Activated CD4-positive, alpha-beta T cell treated with anti-CD3 and anti-CD28 coated beads, Interleukin-2, Interleukin-4, amounts not matched to agents 100 ng/mL and 50 ng/mL, durations not matched to agents 16 hours and 8 hours (primary cell): ENCODE data around the gene RPL32.

Experiments used
- DNase-seq: peaks from one replicate; pipeline ENCODE4 v3.0.0-alpha.2; 2020; ENCODE audit warnings: low spot score

Gene RPL32

DNA sequence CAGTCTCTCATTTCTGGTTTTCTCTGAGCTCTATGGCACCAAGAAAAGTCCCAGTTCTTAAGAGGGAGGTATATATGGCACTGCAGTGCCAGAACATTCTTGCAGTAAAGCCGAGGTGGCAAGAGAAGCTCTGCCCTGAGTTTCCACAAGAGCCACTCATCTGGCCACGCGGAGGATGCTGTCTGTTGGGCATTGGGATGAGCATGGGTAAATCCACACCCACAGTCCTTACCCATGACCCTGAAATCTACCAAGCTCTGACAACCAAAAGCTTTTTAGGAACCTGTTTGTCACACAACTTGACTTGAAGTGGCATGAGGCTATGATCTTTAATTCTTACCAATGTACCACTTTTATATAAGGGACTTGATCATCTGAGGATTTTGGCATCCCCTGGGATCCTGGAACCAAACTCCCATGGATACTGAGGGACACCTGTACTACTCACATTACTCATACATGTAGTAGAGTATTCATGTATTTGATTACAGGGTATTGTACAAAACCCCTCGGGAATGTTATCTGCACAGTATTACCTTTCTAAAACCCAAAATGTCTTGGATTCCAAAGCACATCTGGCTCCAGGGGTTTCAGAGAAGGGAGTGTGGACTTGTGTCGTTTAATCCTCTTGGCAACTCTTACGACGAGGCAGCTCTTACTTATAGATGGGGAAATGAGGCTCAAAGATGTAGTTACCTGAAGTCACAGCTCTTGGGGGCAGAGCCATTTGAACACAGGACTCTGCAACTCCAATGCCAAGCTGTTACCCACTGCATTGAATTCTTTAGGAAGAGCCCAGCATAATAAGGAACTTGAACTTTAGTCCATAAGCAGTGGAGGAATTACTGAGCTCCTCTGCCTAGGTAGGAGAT lies 8.8 kb downstream of the RPL32 start:
- no peak for DNase-seq

DNA sequence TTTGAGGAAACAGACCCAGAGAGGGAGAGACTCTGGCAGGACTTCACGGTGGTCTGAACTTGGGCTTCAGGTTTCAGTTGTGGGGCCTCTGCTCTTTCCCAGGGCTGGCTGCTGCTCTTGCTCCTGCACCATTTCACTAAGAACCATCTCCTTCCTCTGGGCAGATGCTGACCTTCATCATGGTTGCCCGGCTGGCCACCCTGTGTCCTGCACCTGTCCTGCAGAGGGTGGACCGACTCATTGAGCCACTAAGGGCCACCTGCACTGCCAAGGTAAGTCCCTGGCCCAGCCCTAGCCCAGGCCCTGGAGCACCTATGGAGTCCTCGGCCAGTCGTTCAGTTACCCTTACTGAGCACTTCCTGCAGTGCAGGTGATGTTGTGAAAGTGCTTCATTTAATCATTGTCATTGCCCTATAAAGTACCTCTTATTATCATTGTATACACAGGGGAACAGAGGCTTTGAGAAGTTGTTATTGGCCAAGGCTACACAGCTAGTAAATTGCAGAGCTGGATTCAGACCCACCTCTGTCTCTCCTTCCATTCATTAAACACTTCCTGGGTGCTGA lies 10.0 kb downstream of the RPL32 start:
- no peak for DNase-seq

DNA sequence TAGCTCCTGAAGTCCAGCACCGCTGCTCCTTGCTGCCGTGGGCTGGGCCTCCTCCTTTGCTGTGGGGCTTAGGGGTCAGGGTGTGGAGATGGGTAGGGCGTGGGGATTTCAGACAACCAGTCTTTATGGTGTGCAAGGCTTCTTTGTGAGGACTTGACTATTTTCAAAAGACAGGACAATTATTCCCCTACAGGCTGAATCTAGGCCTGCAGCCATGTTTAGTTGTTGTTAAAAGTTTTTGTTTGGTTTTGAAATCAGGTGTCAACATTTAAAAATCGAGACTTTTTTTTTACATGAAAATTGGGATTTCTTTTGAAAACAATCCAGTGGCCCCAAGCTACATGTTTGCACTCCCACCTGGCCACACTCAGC lies 10.6 kb downstream of the RPL32 start:
- no peak for DNase-seq

DNA sequence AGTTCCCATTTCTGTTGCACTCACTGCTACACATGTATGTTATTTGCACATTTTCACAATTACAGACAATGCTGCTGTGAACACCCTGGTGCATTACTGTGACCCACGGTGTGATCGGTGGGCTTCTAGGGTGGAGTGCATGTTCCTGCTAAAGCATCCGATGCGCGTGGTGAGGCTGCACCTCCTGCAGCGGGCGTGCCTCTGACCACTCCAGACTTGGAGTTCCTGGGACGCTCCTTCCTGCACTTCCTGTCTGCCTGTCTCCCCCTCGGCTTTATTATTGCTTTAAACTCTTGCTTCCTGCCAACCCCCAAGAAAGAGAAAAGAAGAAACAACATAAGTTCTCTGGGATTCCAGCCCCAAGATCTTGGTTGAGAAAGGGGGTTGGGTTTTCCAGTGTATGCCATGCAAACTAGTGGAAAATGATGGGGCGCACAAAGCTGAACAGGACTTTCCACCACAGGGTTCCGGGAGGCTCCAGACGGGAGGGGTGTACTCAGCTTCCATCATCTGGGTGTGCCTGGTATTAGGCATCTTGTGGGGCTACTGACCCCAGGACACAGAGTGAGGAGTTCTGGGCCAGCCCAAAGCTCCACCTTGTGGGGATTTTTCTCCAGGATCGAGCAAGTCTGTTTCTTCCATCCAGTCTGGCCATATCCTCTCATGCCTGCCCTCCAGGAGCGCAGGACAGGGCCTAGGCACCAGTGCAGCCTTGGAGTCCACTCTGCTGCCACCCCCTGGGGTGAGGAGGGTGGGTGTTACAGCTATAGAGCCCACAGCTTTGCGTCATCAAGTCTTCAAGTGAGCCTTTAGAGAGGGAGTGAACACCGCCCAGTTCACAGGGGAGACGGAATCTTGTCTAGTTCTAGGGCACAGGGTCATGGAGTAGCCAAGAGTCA lies 11.2 kb downstream of the RPL32 start:
- DNase-seq, result no peak

DNA sequence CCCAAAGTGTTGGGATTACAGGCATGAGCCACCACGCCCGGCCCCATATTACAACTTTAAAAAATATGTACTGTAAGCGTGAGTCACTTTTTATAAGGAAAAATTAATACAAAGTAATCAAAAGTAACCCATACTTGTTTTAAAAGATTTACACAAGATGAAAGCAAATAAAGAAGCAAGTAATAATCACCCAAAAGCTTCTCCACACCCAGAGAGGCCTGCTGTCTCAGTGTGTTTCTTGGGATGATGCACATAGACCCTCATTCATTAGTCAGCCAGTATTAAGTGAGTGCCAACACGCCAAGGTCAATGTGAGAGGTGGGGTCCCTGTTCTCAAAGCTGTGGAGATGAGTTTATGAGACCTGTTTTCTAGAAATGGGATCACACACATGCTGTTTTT lies 12.0 kb downstream of the RPL32 start:
- DNase-seq, result no peak

DNA sequence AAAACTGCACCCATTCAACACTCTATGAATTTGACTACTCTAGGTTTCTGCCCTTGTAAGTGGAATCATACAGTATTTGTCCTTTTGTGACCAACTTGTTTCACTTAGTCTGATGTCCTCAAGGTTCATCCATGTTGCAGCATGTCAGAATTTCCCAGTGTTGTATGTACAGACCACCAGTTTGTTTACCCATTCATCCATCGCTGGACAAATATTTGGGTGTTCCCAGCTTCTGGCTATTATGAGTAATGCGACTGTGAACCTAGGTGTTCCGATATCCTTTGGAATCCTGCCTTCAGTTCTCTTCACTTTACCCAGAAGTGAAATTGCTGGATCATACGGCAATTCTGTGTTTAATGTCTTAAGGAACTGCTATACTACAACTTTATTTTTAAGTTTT lies 12.6 kb downstream of the RPL32 start:
- DNase-seq, result no peak

DNA sequence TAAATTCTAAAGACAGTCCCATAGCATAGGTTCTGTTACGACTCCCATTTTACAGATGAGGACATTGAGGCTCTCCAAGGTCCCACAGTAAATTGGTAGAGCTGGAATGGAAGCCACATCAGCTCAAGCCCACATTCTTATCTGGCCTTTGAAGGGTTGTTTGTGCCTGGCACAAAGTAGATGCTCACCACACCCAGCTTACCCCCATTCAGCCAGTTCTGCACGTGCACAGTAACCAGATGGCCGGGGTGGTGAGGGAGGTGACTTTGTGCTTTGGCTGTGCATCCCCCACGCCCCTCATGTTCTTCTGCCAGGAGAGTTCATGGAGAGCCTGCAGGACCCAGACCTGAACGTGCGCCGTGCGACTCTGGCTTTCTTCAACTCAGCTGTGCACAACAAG lies 16.2 kb downstream of the RPL32 start:
- no peak for DNase-seq

DNA sequence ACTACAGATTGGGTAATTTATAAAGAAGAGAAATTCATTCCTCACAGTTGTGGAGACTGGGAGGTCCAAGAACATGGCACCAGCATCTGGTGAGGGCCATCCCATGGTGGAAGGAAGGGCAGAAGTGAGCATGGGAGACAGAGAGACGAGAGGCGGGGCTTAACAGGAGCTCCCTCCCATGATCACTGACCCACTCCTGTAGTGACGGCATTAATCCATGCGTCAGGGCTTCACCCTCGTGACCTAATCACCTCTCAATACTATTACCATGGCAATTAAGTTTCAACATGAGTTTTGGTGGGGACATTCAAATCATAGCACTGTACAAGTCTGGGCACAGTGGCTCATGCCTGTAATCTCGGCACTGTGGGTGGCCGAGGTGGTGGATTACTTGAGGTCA lies 17.1 kb downstream of the RPL32 start:
- DNase-seq, result no peak

DNA sequence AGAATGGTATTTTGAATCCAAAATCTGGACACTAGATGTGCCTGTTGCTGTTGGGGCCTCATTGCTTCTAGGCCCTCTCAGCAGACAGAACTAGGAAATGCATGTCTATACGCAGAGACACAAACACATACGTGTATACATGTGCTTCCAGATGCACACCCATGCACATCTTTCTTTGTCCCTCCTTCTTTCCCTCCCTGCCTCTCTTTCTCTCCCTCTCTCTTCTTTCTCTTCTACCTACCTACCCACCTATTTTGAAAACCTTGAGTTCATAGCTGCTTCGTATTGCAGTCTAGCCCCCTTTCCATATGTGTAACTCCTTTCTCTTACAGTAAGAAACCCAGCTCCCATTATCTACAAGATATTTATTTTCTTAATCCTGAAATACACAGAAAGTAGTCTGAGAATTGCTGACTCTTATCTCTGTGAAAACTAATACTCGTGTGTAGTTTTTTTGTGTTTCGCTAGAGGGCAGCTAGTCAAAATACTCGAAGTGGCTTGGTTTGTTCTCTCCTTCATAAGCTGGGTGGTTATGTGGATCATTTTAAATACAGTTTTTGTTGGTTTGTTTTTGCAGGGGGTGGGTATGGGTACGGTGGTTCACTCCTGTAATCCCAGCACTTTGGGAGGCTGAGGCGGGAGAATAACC lies 18.5 kb downstream of the RPL32 start:
- no peak for DNase-seq

DNA sequence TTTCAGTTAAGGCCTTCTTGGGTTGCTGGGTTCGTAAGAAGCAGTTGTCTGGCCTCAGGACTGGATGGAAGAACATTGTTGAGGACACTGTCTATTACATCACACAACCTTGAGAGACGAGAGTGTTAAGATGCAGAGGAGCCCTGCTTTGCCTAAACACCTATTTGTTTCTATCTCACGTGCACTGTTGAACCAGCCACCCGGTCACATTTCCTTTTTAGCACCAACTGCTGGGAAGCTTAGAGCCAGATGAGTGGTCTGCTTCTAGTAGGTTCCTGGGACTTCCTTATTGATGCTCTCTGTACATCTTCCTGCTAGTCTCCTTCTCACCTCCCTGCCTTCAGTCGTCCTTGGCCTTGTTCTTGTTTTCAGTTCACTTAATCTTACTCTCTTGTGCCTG lies 22.6 kb downstream of the RPL32 start:
- no peak for DNase-seq

DNA sequence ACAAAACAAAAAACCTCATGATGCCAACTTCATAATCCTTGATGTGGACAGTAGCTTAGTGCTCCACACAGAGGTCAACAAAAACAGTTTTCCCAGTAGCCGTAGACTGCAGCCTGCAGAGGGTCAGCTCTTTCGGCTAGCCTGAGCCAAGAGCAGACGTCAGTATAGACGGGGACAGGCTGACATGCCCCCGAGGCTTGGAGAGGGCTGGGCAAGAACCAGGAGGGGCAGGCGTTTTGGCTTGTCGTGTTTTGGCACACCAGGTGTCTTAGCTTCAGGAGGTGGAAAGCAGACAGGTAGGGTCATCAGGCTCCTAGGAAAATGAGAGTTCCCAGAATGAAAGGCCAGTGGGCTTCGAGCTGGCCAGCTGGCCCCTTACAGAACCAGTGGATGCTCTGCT lies 23.1 kb downstream of the RPL32 start:
- no peak for DNase-seq

DNA sequence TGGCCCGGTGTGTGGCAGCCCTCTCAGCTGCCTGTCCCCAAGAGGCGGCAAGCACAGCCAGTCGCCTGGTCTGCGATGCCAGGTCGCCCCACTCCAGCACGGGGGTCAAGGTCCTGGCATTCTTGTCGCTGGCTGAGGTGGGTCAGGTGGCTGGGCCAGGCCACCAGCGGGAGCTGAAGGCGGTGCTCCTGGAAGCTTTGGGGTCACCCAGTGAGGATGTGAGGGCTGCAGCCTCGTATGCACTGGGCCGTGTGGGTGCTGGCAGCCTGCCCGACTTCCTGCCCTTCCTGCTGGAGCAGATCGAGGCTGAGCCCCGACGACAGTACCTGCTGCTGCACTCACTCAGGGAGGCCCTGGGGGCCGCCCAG lies 24.0 kb downstream of the RPL32 start:
- no peak for DNase-seq

DNA sequence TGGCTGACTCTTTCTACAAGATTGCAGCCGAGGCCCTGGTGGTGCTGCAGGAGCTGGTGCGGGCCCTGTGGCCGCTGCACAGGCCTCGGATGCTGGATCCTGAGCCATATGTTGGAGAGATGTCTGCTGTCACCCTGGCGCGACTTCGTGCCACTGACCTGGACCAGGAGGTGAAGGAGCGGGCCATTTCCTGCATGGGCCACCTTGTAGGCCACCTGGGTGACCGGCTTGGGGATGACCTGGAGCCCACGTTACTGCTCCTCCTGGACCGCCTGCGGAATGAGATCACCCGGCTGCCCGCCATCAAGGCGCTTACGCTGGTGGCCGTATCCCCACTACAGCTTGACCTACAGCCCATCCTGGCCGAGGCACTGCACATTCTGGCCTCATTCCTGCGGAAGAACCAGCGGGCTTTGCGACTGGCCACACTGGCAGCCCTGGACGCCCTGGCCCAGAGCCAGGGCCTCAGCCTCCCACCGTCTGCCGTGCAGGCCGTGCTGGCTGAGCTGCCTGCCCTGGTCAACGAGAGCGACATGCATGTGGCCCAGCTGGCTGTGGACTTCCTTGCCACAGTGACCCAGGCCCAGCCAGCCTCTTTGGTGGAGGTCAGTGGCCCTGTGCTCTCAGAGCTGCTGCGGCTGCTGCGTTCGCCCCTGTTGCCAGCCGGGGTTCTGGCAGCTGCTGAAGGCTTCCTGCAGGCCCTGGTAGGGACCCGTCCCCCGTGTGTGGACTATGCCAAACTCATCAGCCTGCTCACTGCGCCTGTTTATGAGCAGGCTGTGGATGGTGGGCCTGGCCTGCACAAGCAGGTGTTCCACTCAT lies 24.6 kb downstream of the RPL32 start:
- no peak for DNase-seq

DNA sequence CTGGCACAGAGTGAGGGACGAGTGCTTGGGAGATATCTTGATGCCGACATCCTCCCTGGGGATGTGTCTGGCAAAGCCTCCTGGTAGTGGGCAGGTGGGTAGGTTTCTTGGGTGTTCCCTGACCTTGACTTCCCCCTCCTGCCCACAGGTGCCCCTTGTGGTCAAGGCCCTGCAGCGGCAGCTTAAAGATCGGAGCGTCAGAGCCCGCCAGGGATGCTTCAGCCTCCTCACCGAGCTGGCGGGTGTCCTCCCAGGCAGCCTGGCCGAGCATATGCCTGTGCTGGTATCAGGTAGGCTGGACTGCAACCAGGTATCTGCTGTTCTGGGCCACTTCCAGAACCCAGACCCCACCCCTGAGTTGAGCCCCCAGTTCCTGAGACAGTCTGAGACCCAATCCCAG lies 25.6 kb downstream of the RPL32 start:
- DNase-seq, result no peak

DNA sequence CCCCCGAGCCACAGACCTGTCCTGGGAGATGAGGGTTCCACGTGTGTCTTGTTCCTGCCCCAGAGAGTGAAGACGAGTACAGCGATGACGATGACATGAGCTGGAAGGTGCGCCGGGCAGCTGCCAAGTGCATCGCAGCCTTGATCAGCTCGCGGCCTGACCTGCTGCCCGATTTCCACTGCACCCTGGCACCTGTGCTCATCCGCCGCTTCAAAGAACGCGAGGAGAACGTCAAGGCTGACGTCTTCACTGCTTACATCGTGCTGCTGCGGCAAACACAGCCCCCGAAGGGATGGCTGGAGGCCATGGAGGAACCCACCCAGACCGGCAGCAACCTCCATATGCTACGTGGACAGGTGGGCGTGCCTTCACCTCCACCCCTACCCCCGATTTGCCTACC lies 26.3 kb downstream of the RPL32 start:
- no peak for DNase-seq

DNA sequence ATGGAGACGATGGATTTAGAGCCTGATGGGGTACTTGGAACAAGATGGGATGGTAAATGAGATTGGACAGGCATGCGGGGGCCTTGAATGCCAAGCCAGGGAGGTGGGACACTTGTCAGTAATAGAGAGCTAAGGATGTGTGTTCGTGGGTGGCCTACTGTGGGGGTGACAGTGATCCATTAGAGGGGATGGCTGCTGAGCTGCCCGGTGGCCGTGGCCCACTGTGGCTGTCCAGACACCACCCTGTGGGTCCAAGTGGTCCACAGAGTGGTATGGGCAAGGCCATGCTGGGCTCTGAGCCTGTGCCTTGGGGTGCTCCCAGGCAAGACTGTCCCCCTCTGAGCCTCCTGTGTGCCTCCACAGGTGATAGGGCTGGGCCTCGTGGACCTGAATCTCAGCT lies 27.4 kb downstream of the RPL32 start:
- DNase-seq, result no peak

DNA sequence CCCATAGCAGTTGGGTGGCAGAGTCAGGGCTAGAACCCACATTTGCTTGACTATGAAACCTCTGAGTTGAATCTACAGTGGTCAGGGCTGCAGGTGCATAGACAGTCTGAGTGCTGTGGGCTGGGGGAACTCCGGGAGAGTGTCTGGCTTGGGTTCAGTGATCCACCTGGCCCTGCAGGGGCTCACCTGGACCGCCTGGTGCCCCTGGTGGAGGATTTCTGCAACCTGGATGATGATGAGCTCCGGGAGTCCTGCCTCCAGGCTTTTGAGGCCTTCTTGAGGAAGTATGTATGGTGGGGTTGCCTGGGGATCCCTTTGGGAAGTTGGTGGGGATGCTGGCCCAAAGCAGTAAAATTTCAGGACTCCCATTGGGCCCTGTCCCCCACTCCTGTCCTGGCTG lies 28.6 kb downstream of the RPL32 start:
- no peak for DNase-seq

DNA sequence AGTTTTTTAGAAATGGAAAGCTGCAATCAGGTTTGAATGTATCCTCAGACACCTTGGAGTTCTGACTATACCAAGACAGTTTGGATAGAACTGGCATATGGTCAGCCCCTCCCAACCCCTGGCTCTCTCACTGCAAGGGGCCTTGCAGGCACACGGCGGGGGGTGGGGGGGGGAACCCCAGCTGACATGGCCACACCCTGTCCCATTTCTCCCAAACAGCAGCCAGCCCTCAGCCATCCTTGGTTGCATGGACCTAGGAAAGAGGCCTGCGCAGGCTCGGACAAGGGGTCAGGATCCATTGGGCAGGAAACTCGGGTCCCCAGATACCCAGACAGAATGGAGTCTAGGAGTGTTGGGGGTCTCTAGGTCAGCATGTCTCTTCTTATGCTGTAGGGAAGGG lies 30.4 kb downstream of the RPL32 start:
- no peak for DNase-seq

DNA sequence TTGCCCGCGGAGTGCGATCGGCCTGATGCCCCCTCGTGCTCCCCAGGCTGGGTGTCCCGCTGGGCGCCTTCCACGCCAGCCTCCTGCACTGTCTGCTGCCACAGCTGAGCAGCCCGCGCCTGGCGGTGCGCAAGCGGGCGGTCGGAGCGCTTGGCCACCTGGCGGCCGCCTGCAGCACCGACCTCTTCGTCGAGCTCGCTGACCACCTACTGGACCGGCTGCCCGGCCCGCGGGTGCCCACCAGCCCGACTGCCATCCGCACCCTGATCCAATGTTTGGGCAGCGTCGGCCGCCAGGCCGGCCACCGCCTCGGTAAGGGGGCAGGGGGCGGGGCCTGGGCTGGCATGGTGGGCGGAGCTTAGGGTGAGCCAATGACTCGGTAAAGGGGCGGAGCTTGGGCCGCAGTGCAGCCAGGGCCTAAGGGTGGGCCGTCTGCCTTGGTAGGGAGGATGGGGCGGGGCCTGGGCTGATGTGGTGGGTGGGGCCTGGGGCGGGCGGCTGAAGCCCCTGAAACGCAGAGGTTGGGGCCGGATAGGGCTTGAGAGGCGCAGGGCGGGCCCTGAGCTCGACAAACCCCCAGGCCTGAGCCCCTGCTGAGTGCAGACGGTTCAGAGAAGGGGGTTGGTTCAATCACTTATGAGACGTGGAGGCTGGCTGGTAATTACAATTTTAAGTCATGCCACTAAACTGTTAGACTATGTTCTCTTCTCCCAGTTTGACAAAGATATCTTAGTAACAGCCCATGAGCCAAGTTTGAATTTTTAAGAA lies 31.2 kb downstream of the RPL32 start:
- DNase-seq, result peak; percentile 88

DNA sequence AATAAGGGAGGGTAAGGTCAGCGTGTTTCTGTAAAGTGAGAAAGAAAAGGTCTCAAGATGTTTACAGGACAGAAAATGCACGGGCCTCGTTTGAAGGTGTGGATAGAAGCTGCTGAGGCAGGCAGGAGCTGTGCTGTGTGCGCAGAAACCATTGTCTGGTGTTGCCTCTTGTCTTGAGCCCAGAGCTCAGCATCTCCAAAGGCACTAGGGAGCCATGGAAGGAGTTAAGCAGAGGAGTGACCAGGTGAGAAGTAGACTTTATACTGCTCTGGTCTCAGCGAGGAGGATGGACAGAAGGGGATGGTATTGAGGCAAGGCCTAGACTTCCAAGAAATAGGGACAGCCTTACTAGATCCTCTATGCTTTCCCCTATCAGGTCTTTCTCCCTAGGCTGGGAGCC lies 31.9 kb downstream of the RPL32 start:
- no peak for DNase-seq

DNA sequence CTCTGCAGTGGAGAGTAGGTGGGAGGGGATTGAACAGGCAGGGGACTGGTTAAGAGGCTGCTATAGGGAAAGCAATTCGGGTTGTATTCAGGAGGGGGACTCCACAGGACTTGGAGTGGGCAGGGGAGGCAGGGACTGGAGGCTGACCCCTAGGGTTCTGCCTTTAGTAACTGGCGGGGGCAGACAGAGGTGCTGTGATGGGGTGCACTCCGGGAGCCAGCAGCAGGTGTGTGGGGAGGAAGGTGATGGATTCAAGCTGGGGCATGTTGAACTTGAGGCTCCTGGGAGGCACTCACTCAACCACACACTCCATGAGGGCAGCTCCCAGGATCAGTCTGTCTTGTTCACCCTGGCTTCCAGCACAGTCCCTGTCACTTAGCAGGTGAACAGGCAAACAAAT lies 32.4 kb downstream of the RPL32 start:
- DNase-seq, result no peak
